GM18868 (cell line): ENCODE measurements around the gene SLC46A1.

Experiments used
- ATAC-seq: cut with Tn5 transposase; IDR thresholded peaks from one replicate; pipeline ENCODE4 v1.9.1; 2021; ENCODE audit warnings: mild to moderate bottlenecking, moderate library complexity; ENCODE audit not compliant: unreplicated experiment

Gene SLC46A1

GRCh38 chr17:28404812-28405570 is 1.0 kb downstream of the SLC46A1 start:
- ATAC-seq: no peak

- no peak for ATAC-seq
These were observed 1.6 kb downstream of the SLC46A1 start for GRCh38 chr17:28404461-28404811.

GRCh38 chr17:28404007-28404406 is 2.0 kb downstream of the SLC46A1 start:
- no peak for ATAC-seq

DNA sequence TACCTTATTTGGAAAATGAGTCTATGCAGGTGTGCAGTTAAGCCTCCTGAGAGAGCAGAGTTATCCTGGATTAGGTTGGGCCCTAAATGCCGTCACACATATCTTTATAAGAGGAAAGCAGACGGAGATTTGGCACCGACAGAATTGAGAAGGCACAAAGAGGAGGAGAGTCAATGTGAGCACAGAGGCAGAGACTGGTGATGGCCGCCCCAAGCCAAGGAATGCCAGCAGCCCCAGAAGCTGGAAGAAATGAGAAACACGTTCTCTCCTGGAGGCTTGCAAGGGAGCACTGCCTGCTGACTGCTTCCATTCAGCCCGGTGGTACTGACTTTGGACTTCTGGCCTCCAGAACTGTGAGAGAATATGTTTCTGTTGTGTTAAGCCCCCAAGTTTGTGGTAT is 3.2 kb downstream of the SLC46A1 start:
- no peak for ATAC-seq

GRCh38 chr17:28402224-28402630 is 3.8 kb downstream of the SLC46A1 start:
- no peak for ATAC-seq

DNA sequence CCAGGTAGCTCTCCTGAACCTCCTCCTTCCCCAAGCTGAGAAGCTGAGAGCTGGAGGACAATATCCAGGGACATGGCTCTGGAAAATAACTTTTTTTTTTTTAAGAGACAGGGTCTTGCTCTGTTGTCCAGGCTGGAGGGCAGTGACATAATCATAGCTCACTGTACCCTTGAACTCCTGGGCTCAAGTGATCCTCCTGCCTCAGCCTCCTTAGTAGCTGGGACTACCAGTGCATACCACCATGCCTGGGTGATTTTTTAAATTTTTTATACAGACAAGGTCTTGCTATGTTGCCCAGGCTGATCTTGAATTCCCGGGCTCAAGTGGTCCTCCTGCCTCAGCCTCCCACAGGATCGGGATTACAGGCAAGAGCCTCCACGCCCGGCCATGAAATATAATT is 6.2 kb downstream of the SLC46A1 start:
- ATAC-seq: no peak

DNA sequence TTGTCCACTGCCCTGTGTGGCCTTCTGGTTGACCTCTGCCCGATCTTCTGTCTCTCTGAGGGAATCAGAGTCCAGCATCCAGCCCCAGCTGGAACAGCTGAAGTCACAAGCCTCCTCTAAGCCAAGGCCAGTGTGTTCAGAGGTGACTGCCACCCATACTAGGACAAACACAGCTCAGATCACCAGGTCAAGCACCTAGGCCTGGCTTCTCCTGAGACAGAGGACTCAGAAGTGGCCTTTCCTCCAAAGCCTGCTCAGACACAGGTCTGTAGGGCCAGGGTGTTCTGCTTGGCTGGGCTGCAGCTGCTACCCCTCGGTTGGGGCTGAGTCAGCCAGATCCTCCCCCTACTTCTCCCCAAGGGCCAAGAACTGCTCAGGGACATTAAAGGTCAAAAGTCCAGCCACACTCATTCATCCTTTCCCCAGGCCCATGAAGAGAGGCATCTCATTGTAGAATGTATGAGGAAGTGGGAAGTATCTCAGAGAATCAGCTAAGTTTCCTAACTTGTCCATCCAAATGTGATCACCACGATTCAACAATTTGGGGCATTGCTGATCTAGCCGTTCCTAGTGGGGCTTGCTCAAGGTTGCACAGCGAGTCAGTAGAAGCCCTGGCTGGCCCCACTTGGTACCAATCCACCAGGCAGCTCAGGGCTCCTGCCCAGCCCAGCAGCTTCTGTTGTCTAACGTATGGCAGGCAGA is 7.6 kb downstream of the SLC46A1 start:
- ATAC-seq: no peak

- ATAC-seq: no peak
These were observed 8.2 kb downstream of the SLC46A1 start for GRCh38 chr17:28397687-28398279.

- ATAC-seq: no peak
These were observed 8.7 kb downstream of the SLC46A1 start for GRCh38 chr17:28397275-28397674.

- ATAC-seq: no peak
These were observed 9.3 kb downstream of the SLC46A1 start for GRCh38 chr17:28396635-28397239.

GRCh38 chr17:28395968-28396367 is 10.0 kb downstream of the SLC46A1 start:
- ATAC-seq: no peak

- no peak for ATAC-seq
These were observed 10.6 kb downstream of the SLC46A1 start for GRCh38 chr17:28395426-28395825.

DNA sequence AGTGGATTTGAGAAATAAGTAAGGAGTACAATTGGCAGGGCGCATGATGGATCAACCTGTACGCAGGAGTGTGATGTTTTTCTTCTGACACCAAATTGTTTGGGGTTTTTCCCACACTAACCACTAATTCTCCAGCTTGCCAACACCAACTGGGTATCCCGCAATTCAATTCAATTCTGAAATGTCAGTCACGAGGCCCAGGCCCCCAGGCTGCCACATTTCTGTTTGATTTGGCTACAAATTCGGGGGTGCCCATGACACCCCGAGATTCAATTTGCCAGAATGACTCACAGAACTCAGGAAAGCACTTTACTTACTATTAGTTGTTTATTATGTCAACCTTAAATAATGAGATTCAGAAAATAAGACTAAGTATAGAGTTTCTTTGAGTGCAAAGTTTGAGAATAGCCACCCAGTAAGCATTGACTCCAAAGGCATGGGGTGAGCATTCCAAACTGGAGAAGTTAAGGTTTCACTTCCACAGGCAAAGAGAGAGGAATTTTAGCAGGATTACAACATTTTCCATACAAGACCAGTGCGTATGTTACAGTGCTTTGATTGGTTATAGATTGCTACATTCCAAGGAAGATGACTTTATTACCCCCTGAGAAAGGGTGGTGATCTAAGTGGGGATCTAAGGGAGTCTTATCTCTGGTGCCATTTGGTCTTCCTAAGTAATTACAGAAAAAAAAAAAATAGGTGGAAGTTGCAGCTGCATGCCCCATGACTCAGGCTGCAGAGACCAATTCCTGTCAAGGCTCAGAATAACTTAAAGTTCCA is 11.5 kb downstream of the SLC46A1 start:
- ATAC-seq: no peak

DNA sequence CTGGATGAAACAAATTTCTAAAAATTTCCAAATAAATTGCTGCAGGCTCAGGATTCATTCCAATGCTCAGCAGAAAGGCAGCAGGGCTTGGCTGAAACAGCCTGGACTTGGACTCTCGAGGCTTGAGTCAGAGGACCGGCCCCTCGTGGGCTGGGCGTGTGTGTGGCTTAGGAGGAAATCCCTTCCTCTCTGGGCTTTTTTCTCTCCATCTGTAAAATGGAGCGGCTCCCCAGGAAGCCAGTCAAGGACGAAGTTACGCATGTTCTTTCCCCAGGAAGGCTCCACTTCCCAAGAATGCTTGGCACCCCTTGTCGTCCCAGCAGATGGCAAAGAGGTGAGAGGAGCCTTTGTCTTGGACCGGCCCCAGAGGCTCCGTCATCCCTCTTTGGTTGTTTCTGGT is 13.5 kb downstream of the SLC46A1 start:
- ATAC-seq: no peak

- no peak for ATAC-seq
These were observed 14.6 kb downstream of the SLC46A1 start for GRCh38 chr17:28391401-28391800.

- ATAC-seq: no peak
These were observed 15.0 kb downstream of the SLC46A1 start for GRCh38 chr17:28390984-28391383.

DNA sequence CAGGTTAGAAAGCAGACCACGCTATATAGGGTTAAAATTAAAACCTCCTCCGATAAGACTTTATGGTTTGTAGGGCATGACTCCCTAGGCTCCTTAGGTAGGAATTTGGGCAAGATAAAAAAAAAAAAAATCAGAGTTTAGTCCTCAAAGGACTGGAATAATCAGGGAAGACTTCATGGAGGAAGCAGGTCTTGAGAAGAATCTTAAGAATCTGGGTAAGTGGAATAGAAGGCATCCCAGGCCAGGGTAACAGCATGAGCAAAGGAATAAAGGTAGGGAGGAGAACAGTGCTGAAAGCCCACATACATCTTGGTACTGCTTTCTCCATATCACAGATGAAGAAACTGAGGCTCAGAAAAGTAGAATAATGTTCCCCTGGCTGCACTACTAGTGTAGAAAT is 15.4 kb downstream of the SLC46A1 start:
- no peak for ATAC-seq

- no peak for ATAC-seq
These were observed 15.9 kb downstream of the SLC46A1 start for GRCh38 chr17:28390141-28390540.

GRCh38 chr17:28388106-28388505 is 17.9 kb downstream of the SLC46A1 start:
- ATAC-seq: no peak

GRCh38 chr17:28386391-28386790 is 19.6 kb downstream of the SLC46A1 start:
- no peak for ATAC-seq

DNA sequence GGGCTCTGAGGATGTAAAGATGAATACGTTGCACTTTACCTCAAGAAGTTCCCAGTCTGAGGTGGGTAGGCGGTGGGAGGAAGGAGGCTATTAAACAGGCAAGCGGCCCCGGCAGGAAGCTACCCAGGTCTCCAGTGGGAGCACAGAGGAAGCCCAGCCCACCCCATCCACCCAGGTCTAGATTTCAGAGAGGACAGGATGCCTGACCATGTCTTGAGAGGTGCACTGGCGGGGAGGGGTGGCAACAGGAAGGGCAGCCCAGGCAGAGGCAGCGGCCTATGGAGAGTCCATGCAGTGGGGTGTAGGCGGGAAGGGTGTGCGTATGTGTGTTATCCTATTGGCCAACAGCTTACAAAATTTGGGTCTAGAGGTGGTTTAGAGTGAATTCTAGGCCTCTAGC is 20.6 kb downstream of the SLC46A1 start:
- no peak for ATAC-seq
